ENCODE data around the gene CORO6. TPM values are rescaled to one million over a fixed set of nuclear protein-coding genes. Genes with fewer than 3 reads are reported as not detected.

The CORO6 gene
- total and polyA plus RNA-seq, 2 of the 13 experiments (the other 11 are each of a cell fraction or from before 2014, with no cell fraction given) = 0.42 to 0.82 TPM

DNA sequence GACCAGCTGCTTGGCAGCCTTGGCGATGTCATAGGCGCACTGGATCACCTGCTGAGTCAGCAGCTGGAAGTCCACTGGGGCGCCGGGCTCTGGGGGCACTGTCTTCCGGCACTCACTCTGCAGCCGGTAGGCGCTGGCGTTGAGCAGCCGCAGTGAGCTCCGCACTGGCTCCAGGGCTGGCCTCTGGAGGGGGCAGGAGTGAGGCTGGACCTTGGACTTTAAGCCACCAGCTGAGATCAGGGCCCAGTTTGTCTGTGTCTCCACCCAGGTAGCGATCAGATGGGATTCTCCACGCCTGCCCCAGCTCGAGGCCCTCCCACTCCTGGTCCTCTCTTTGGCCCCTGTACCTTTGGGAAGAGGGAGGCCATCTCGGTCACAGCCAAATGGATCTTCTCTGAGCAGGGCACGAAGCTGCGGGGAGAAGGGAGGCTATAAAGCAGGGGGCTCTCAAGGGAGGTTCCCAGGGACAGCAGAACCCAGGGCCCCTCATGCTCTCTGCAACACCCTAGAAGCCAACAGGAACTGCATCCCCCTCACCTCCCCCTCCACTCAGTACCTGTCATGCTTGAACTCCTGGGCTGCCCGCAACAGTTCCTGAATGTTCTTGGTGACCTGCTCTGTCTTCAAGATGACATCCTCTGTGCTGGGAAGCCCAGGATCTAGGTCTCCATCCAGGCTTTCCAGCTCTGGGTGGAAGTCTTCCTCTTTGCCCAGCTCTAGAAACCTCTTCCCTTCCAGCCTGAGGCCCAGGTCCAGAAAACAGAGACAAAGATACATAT, 47.8 kb downstream of the CORO6 start (continued):
- TF ChIP-seq, protein P1, sequence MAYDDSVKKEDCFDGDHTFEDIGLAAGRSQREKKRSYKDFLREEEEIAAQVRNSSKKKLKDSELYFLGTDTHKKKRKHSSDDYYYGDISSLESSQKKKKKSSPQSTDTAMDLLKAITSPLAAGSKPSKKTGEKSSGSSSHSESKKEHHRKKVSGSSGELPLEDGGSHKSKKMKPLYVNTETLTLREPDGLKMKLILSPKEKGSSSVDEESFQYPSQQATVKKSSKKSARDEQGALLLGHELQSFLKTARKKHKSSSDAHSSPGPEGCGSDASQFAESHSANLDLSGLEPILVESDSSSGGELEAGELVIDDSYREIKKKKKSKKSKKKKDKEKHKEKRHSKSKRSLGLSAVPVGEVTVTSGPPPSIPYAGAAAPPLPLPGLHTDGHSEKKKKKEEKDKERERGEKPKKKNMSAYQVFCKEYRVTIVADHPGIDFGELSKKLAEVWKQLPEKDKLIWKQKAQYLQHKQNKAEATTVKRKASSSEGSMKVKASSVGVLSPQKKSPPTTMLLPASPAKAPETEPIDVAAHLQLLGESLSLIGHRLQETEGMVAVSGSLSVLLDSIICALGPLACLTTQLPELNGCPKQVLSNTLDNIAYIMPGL (CRISPR knock-in tag; IDR thresholded peaks at IDR 0.05; ENCODE audit: borderline replicate concordance in 1 of 2, low read depth in 1 of 2) = peak; percentile 54 to 74; a peak in 3 of 4 replicates
- TF ChIP-seq TMF1 (CRISPR knock-in tag; IDR thresholded peaks at IDR 0.05; ENCODE audit: low read depth) (0 out of 2 replicates have a peak, but pooled peaks have one; percentile 67), TBX3 (IDR thresholded peaks at IDR 0.05; ENCODE audit: borderline replicate concordance) (no peak; the same call in 1 of the 2 replicates), RBFOX2 (IDR thresholded peaks at IDR 0.05; ENCODE audit: low read depth, low read length) (peak; percentile 61), SETDB1 (CRISPR knock-in tag; IDR thresholded peaks at IDR 0.05; ENCODE audit: borderline replicate concordance) (no peak), XRCC5 (optimal IDR thresholded peaks at IDR 0.05; ENCODE audit: low read length) (peak; percentile 81), ZNF674 (CRISPR knock-in tag; IDR thresholded peaks at IDR 0.05; ENCODE audit: low read depth) (no peak), JUNB (CRISPR knock-in tag; IDR thresholded peaks at IDR 0.05; ENCODE audit: borderline replicate concordance) (no peak), CREM (IDR thresholded peaks at IDR 0.05) (no peak; the same call in 1 of the 2 replicates), CREM (CRISPR knock-in tag; IDR thresholded peaks at IDR 0.05) (no peak), ZNF616 (CRISPR knock-in tag; IDR thresholded peaks at IDR 0.05; ENCODE audit: low read depth) (0 out of 2 replicates have a peak, but pooled peaks have one; percentile 12), ZNF367 (CRISPR knock-in tag; IDR thresholded peaks at IDR 0.05; ENCODE audit: borderline replicate concordance) (no peak), NFYC (CRISPR knock-in tag; IDR thresholded peaks at IDR 0.05) (0 out of 2 replicates have a peak, but pooled peaks have one; percentile 31), ZNF629 (CRISPR knock-in tag; conservative IDR thresholded peaks at IDR 0.05) (peak; percentile 47; the same call in 1 of the 2 replicates), ZNF230 (CRISPR knock-in tag; IDR thresholded peaks at IDR 0.05) (0 out of 2 replicates have a peak, but pooled peaks have one; percentile 74), ZNF7 (CRISPR knock-in tag; IDR thresholded peaks at IDR 0.05) (no peak), AKAP8 (CRISPR knock-in tag; IDR thresholded peaks at IDR 0.05) (peak; percentile 93), AHR (CRISPR knock-in tag; IDR thresholded peaks at IDR 0.05) (peak; percentile 37; the same call in 1 of the 2 replicates), SMAD9 (CRISPR knock-in tag; IDR thresholded peaks at IDR 0.05) (no peak), BHLHE40 (IDR thresholded peaks at IDR 0.05; ENCODE audit: low read length) (no peak), CHCHD3 (CRISPR knock-in tag; IDR thresholded peaks at IDR 0.05) (no peak)
- TF ChIP-seq, protein P2, sequence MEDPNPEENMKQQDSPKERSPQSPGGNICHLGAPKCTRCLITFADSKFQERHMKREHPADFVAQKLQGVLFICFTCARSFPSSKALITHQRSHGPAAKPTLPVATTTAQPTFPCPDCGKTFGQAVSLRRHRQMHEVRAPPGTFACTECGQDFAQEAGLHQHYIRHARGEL (CRISPR knock-in tag; IDR thresholded peaks at IDR 0.05) = no peak
- TF ChIP-seq, protein P3, sequence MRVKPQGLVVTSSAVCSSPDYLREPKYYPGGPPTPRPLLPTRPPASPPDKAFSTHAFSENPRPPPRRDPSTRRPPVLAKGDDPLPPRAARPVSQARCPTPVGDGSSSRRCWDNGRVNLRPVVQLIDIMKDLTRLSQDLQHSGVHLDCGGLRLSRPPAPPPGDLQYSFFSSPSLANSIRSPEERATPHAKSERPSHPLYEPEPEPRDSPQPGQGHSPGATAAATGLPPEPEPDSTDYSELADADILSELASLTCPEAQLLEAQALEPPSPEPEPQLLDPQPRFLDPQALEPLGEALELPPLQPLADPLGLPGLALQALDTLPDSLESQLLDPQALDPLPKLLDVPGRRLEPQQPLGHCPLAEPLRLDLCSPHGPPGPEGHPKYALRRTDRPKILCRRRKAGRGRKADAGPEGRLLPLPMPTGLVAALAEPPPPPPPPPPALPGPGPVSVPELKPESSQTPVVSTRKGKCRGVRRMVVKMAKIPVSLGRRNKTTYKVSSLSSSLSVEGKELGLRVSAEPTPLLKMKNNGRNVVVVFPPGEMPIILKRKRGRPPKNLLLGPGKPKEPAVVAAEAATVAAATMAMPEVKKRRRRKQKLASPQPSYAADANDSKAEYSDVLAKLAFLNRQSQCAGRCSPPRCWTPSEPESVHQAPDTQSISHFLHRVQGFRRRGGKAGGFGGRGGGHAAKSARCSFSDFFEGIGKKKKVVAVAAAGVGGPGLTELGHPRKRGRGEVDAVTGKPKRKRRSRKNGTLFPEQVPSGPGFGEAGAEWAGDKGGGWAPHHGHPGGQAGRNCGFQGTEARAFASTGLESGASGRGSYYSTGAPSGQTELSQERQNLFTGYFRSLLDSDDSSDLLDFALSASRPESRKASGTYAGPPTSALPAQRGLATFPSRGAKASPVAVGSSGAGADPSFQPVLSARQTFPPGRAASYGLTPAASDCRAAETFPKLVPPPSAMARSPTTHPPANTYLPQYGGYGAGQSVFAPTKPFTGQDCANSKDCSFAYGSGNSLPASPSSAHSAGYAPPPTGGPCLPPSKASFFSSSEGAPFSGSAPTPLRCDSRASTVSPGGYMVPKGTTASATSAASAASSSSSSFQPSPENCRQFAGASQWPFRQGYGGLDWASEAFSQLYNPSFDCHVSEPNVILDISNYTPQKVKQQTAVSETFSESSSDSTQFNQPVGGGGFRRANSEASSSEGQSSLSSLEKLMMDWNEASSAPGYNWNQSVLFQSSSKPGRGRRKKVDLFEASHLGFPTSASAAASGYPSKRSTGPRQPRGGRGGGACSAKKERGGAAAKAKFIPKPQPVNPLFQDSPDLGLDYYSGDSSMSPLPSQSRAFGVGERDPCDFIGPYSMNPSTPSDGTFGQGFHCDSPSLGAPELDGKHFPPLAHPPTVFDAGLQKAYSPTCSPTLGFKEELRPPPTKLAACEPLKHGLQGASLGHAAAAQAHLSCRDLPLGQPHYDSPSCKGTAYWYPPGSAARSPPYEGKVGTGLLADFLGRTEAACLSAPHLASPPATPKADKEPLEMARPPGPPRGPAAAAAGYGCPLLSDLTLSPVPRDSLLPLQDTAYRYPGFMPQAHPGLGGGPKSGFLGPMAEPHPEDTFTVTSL (CRISPR knock-in tag; IDR thresholded peaks at IDR 0.05; ENCODE audit: borderline replicate concordance) = no peak
